Lower leg skin (tissue), 3 donors: ENCODE results near the gene PCDH12.

ENCODE experiments used
- POLR2A ChIP-seq, 2 donors: fragments of 450-650 bp; IDR thresholded peaks; one replicate each; pipeline ENCODE4 v1.6.1; 2016 to 2017; ENCODE audit warnings: antibody characterized with exemption in 2 of 2, mild to moderate bottlenecking in 1 of 2, moderate library complexity in 1 of 2
- TF ChIP-seq, protein P1 (sequence below), 3 donors: fragments of 450-650 bp; IDR thresholded peaks; one replicate each; pipeline ENCODE4 v1.5.1; 2016; ENCODE audit warnings: antibody characterized with exemption in 3 of 3, mild to moderate bottlenecking in 3 of 3, moderate library complexity in 2 of 3

DNA sequence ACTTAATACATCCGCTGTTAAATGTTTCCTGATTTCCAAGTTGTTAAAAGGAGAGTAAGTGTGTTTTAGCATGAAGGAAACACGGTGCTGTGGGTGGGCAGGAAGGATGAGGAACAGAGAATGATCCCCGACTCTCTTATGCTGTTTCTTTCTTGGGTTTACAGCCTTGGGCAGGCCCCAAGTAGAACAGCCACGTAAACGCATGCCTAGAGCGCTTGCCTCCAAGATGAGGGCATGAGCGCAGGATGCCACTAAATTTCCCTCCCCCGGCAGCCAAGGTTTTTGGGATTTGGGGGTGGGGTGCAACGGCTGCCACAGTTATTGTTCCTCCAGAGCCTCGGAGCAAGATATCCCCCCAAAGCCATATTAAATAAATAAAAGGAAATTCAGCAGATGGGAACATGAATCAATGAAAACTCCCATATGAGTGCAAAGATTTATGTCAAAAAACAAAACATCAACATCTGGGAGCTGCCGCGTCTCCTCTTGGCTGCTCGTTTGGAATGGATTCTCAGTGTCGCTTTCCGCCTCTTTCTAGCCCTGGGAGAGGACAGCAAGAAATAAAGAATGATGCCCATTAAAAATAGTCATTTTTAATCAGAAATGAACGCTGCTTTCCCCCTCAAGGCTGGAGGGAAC lies 44.3 kb downstream of the PCDH12 start:
- TF ChIP-seq, protein P1, sequence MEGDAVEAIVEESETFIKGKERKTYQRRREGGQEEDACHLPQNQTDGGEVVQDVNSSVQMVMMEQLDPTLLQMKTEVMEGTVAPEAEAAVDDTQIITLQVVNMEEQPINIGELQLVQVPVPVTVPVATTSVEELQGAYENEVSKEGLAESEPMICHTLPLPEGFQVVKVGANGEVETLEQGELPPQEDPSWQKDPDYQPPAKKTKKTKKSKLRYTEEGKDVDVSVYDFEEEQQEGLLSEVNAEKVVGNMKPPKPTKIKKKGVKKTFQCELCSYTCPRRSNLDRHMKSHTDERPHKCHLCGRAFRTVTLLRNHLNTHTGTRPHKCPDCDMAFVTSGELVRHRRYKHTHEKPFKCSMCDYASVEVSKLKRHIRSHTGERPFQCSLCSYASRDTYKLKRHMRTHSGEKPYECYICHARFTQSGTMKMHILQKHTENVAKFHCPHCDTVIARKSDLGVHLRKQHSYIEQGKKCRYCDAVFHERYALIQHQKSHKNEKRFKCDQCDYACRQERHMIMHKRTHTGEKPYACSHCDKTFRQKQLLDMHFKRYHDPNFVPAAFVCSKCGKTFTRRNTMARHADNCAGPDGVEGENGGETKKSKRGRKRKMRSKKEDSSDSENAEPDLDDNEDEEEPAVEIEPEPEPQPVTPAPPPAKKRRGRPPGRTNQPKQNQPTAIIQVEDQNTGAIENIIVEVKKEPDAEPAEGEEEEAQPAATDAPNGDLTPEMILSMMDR (IDR thresholded peaks at IDR 0.05) = no peak
- no peak for TF ChIP-seq POLR2A (IDR thresholded peaks at IDR 0.05)
